ENCODE measurements around the gene ST3GAL2. TPM values are rescaled to one million over a fixed set of nuclear protein-coding genes. Genes with fewer than 3 reads are reported as not detected.

ST3GAL2 gene
- total and polyA plus RNA-seq, 2 donors (not counting 1 experiment from before 2014, with no cell fraction given): 13.5 to 17.8 TPM

DNA sequence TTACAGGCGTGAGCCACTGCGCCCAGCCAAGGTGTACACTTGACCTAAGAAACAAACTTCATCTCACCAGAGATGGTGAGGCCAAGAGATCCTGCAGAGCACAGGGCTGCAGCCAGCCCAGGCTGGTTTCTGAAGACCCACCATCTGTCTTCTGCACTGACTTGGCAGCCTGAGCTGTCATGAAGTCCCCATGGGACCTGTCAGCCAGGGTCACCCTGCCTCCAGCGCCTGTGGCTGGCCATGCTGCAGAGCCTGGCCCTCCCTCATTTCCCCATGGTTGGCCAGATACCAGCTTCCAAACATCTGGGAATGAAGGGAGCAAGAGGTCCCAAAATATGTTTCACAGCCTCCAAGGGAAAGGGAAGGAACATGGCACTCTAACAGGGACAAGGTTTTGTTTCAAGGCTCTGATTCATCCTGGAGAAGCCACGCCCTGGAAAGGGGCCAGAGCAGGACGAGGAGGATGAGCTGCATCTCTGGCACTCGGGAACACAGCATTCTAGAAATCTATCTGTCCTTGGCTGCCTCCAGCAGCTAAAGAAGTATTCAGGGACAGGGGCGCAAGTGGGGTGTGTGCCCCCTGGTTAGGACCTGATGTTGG is 46.9 kb downstream of the ST3GAL2 start:
- Histone ChIP-seq H3K9me3 (ENCODE audit: control insufficient read depth, insufficient read depth, low read depth, low read length) (no peaks in the 10 kb centered on the region), H3K27me3 (ENCODE audit: control insufficient read depth, insufficient read depth, low read length) (no peaks in the 10 kb centered on the region), H3K9ac (ENCODE audit: insufficient read depth, low read length) (no peak overlapping the region), H3K4me3 (replicated peaks in 1 of 4; ENCODE audit: control extremely low read depth in 1 of 4, insufficient read depth in 1 of 4, low read depth in 3 of 4, low read length in 4 of 4) (no peak overlapping the region), H3K4me2 (ENCODE audit: extremely low read depth, insufficient read depth, low read length) (no peak overlapping the region), H3K4me1 (ENCODE audit: control insufficient read depth, extremely low read depth, insufficient read depth, low read length) (peaks cover 8% of the 10 kb centered on the region), H3K36me3 (ENCODE audit: control insufficient read depth, insufficient read depth, low read length) (no peaks in the 10 kb centered on the region), H3K27ac (ENCODE audit: insufficient read depth, low read length) (no peak overlapping the region), H4K20me1 (ENCODE audit: control insufficient read depth, extremely low read depth, insufficient read depth, low read length) (no peaks in the 10 kb centered on the region), H2AFZ (ENCODE audit: low read length) (no peak overlapping the region), H3K79me2 (ENCODE audit: control insufficient read depth, insufficient read depth, low read length) (no peaks in the 10 kb centered on the region)
- TF ChIP-seq, protein P1, sequence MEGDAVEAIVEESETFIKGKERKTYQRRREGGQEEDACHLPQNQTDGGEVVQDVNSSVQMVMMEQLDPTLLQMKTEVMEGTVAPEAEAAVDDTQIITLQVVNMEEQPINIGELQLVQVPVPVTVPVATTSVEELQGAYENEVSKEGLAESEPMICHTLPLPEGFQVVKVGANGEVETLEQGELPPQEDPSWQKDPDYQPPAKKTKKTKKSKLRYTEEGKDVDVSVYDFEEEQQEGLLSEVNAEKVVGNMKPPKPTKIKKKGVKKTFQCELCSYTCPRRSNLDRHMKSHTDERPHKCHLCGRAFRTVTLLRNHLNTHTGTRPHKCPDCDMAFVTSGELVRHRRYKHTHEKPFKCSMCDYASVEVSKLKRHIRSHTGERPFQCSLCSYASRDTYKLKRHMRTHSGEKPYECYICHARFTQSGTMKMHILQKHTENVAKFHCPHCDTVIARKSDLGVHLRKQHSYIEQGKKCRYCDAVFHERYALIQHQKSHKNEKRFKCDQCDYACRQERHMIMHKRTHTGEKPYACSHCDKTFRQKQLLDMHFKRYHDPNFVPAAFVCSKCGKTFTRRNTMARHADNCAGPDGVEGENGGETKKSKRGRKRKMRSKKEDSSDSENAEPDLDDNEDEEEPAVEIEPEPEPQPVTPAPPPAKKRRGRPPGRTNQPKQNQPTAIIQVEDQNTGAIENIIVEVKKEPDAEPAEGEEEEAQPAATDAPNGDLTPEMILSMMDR (conservative IDR thresholded peaks at IDR 0.05 in 1 of 2, IDR thresholded peaks at IDR 0.05 in 1 of 2; ENCODE audit: low read depth in 1 of 2, low read length in 2 of 2): no peak
- no peak for TF ChIP-seq EZH2 (IDR thresholded peaks at IDR 0.05; ENCODE audit: low read length, missing control alignments)
- peak; percentile 50 to 69 for DNase-seq (ENCODE audit: low read depth in 2 of 2)

DNA sequence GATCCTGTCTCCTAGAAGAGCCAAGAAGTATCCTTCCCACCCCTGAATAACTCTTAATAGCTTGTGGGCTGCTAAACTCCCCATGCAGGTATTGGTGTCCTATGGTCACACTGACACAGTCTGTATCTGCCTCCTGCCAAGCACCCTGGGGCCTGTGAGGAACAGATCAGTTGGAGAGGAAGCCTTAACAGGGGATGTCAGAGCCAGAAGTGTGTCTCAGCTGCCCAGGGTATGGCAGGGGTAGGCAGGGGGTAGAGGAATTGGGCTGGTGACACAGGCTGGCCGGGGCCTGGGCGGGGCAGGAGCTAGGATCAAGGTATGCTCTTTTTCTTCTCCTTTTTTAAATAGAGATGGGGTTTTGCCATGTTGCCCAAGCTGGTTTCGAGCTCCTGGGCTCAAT is 47.5 kb downstream of the ST3GAL2 start:
- Histone ChIP-seq H3K27ac (ENCODE audit: insufficient read depth, low read length) (no peak overlapping the region), H3K4me1 (ENCODE audit: control insufficient read depth, extremely low read depth, insufficient read depth, low read length) (peaks cover 8% of the 10 kb centered on the region), H3K36me3 (ENCODE audit: control insufficient read depth, insufficient read depth, low read length) (no peaks in the 10 kb centered on the region), H3K27me3 (ENCODE audit: control insufficient read depth, insufficient read depth, low read length) (no peaks in the 10 kb centered on the region), H2AFZ (ENCODE audit: low read length) (no peak overlapping the region), H3K79me2 (ENCODE audit: control insufficient read depth, insufficient read depth, low read length) (no peaks in the 10 kb centered on the region), H3K9ac (ENCODE audit: insufficient read depth, low read length) (no peak overlapping the region), H3K4me3 (replicated peaks in 1 of 4; ENCODE audit: control extremely low read depth in 1 of 4, insufficient read depth in 1 of 4, low read depth in 3 of 4, low read length in 4 of 4) (no peak overlapping the region), H3K9me3 (ENCODE audit: control insufficient read depth, insufficient read depth, low read depth, low read length) (no peaks in the 10 kb centered on the region), H4K20me1 (ENCODE audit: control insufficient read depth, extremely low read depth, insufficient read depth, low read length) (no peaks in the 10 kb centered on the region), H3K4me2 (ENCODE audit: extremely low read depth, insufficient read depth, low read length) (no peak overlapping the region)
- no peak for TF ChIP-seq EZH2 (IDR thresholded peaks at IDR 0.05; ENCODE audit: low read length, missing control alignments)
- TF ChIP-seq, protein P1 (conservative IDR thresholded peaks at IDR 0.05 in 1 of 2, IDR thresholded peaks at IDR 0.05 in 1 of 2; ENCODE audit: low read depth in 1 of 2, low read length in 2 of 2): no peak
- no peak for DNase-seq (ENCODE audit: low read depth in 2 of 2)

DNA sequence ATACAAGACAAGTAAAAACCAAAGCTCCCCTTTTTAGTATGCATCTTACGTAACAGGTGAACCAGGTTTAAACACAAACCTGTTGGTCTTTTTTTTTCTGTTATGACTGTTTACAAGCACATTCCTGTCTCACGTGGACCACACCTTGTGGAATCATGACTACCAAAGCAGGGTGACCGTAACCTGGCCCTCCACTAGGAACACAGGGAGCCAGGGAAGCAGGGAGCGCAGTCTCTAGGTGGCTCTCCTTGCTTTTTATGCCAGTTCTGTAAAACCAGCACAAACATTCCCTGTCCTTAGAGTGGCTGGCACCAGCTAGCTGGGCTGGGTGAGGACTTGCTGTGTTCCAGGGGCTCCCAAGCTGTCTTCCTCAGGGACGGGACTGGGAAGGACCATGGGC is 48.1 kb downstream of the ST3GAL2 start:
- H3K36me3 ChIP-seq (ENCODE audit: control insufficient read depth, insufficient read depth, low read length): no peaks in the 10 kb centered on the region
- no peaks in the 10 kb centered on the region for H4K20me1 ChIP-seq (ENCODE audit: control insufficient read depth, extremely low read depth, insufficient read depth, low read length)
- H2AFZ ChIP-seq (ENCODE audit: low read length): no peak overlapping the region
- no peak overlapping the region for H3K4me3 ChIP-seq (replicated peaks in 1 of 4; ENCODE audit: control extremely low read depth in 1 of 4, insufficient read depth in 1 of 4, low read depth in 3 of 4, low read length in 4 of 4)
- no peak overlapping the region for H3K9ac ChIP-seq (ENCODE audit: insufficient read depth, low read length)
- H3K27ac ChIP-seq (ENCODE audit: insufficient read depth, low read length): no peak overlapping the region
- H3K4me1 ChIP-seq (ENCODE audit: control insufficient read depth, extremely low read depth, insufficient read depth, low read length): peaks cover 8% of the 10 kb centered on the region
- H3K4me2 ChIP-seq (ENCODE audit: extremely low read depth, insufficient read depth, low read length): no peak overlapping the region
- H3K79me2 ChIP-seq (ENCODE audit: control insufficient read depth, insufficient read depth, low read length): no peaks in the 10 kb centered on the region
- no peak for TF ChIP-seq EZH2 (IDR thresholded peaks at IDR 0.05; ENCODE audit: low read length, missing control alignments)
- TF ChIP-seq, protein P1 (conservative IDR thresholded peaks at IDR 0.05 in 1 of 2, IDR thresholded peaks at IDR 0.05 in 1 of 2; ENCODE audit: low read depth in 1 of 2, low read length in 2 of 2): no peak
- no peaks in the 10 kb centered on the region for H3K27me3 ChIP-seq (ENCODE audit: control insufficient read depth, insufficient read depth, low read length)
- no peak for DNase-seq (ENCODE audit: low read depth in 2 of 2)
- H3K9me3 ChIP-seq (ENCODE audit: control insufficient read depth, insufficient read depth, low read depth, low read length): no peaks in the 10 kb centered on the region

All from fibroblast of lung (primary cell).